ENCODE results near the gene VIPAS39.
A peak's percentile ranks its signal among the peaks of the same experiment; 100 is the strongest.
"Not testable (repeated sequence)": the region's sequence is repeated elsewhere in the genome, so short reads cannot be mapped to it uniquely, and the experiment has no call there.

VIPAS39 gene

GRCh38 chr14:77469539-77469938 lies 12.1 kb upstream of the VIPAS39 start:
- DNase-seq, result no peak

GRCh38 chr14:77469067-77469505 lies 11.7 kb upstream of the VIPAS39 start:
- no peak for DNase-seq

DNA sequence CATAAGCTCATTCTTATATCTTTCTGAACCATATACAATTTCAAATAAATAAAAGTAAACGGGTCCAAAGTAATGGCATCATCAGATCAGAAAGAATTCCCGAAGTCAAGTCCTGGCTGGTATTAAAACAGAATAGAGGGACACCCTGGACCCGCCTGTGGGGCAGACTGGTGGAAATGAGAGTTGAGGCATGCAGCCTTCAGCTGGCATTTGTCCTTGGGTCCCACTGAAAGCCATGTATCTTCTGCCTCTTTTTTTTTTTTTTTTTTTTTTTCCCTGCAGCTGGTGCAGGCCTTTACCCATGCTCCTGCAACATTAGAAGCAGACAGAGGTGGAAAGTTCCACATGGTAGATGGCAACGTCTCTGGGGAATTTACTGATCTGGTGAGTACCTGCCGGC lies 10.4 kb upstream of the VIPAS39 start:
- no peak for DNase-seq

GRCh38 chr14:77459072-77459723 lies 1.8 kb upstream of the VIPAS39 start:
- peak; percentile 72 for DNase-seq

GRCh38 chr14:77458249-77458950 lies 999 bp upstream of the VIPAS39 start:
- peak; percentile 31 for DNase-seq

DNA sequence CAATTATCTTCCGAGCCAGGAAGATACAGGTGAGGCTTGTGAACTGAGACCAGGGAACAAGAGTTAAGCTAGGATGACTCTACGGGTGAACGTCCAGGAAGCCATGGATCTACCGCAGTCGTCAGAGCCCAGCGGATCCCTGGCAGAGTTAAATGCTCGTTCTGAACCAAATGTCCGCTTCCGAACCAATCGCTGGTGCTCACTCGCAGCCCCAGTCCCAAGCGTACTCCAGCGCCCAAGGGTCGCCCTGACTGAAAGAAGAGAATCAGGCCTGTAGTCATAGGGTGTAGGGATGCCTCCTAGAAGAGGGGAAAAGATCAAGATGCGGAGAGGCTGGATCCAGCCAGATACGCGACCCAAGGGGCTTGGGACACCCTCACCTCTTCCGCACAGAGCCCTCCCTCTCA lies 283 bp downstream of the VIPAS39 start:
- DNase-seq, result no peak

DNA sequence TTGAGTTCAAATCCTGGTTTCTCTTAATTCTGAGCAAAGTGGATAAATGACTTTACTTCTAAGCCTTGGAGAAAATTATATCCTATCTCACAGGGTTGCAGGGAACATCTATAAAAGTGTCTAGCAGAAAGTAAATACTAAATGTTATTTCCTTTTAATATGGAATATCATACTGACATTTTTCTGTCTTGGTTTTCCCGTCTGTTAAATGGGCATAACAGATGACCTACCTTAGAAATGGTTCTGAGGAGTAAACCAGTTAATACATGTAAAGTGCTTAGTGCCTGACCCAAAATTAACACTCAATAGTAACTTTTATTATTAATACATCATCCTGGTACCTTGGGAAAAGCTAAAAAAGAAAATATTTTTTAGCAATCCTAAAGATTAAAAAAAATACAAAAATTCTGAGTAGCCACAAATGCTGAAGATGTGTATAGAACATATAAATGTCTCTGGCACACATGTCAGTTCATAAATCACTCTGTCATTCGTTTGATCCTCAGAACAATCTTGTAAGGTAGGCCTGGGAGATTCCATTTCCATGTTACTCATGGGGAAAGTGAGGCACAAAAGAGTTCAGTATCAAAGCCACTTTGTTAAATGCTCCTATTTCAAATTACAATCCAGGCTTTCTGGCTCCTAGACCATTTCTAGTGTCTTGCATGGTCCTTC lies 1.3 kb downstream of the VIPAS39 start:
- no peak for DNase-seq

- DNase-seq, result no peak
Observed at GRCh38 chr14:77442196-77442595, 15.2 kb downstream of the VIPAS39 start.

- DNase-seq, result no peak
Observed at GRCh38 chr14:77439861-77440260, 17.5 kb downstream of the VIPAS39 start.

DNA sequence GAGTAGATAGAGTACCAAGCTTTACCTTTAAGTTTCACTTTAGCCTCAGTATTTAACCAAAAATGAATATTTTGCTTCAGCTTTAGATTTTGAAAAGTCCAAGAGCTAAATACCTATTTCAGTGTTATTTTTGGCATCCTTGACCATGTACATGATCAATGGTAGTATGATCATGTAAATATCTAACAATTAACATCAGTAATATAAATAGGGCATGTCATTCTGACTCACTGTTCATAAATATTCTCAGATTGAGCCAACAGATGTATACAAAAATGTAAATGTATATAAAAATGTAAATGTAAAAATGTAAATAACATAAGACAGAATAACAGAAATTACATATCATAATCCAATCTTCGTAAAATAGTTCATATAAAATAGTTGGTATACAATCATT lies 18.8 kb downstream of the VIPAS39 start:
- DNase-seq, result no peak

DNA sequence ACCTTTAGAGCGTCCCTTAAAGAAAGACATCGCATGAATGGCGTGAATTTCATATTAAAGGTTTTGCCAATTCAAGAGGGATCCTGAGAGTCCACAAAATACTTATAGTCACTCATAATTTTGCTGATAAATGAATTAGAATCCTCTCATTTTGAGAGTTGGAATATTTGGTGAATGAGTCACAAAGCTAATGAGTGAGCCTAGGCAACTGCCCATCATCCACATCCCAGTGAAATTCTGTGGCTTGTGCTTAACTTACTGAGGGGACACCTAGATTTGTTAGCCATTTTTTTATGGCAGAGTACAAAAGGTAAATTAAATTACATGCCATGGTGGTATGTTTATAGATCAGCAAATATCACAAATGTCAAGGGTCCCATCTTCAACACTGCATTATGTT lies 21.4 kb downstream of the VIPAS39 start:
- DNase-seq, result no peak

DNA sequence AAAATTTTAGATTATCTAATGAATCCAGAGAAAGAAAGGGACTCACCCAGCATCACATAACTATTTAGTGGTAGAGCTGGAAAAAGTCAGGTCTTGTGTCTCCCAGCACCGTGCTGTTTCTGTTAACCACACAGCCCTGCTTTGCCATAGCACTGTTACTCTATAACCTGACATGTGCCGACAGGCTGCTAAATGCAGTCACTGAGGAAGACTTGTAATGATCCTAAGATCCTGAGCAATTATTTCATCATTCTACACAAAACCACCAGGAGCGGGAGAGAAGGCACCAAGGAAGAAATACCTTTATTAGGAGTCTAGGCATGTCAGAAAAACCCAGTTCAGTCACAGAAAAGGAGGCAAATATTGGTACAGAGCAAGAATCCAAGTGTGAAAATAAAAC lies 31.0 kb downstream of the VIPAS39 start:
- DNase-seq, result no peak

DNA sequence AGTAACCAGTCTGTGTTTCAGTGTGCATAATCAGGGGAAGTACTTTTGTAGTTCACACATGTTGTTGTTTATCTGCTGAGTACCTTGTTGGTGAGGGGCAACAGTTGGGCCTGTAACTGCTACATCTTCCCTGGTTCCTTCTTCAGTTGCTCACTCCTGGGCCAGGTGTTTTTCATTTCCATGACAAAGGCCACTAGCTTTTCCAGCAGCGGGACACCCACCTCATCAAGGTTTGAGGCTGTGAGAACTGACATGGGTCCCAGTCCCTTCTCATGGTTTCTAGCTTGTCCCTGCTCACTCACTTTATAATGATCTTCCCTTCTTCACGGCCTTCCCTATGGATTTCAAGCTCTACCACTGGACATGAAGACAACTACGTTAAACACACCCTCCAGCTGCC lies 32.5 kb downstream of the VIPAS39 start:
- DNase-seq, result no peak

DNA sequence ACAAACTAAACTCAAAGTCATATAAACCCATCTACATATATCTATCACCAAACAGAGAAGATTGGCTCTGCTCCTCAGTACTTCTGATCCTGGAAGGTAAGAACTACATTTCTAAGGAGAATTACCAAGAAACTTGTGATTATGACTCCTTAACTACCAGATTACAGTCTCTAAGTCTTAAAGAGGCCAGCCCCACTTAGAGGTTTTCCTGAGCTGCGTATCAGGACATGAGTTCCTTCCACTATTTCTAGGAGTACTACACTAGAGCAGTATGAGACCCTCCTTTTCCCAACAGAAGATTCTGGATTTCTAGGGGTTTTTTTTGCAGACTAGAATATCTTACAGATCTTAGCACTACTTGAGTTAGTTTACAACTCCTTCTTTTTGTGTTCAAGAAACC lies 34.0 kb downstream of the VIPAS39 start, which contains the start of gene NOXRED1:
TSS of gene NOXRED1 (minus strand) at position 101 of the 400 bp plus-strand sequence. CDS start 634 bp downstream, outside the sequence.
- DNase-seq, result no peak

- no peak for DNase-seq
Observed at GRCh38 chr14:77421201-77421600, 36.2 kb downstream of the VIPAS39 start.

- DNase-seq, result no peak
Observed at GRCh38 chr14:77416836-77417235, 40.6 kb downstream of the VIPAS39 start.

DNA sequence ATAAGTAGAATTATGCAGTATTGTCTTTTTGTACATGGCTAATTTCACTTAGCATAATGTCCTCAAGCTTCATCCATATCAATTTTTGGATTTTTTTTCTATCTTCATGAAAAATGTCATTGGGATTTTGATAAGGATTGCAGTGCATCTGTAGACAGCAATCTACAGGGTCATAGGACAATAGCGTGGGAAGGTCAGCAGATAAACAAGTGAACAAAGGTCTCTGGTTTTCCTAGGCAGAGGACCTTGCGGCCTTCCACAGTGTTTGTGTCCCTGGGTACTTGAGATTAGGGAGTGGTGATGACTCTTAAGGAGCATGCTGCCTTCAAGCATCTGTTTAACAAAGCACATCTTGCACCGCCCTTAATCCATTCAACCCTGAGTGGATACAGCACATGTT lies 41.3 kb downstream of the VIPAS39 start:
- DNase-seq, result not testable (repeated sequence)

GRCh38 chr14:77415403-77416030 lies 41.9 kb downstream of the VIPAS39 start:
- DNase-seq, result not testable (repeated sequence)

DNA sequence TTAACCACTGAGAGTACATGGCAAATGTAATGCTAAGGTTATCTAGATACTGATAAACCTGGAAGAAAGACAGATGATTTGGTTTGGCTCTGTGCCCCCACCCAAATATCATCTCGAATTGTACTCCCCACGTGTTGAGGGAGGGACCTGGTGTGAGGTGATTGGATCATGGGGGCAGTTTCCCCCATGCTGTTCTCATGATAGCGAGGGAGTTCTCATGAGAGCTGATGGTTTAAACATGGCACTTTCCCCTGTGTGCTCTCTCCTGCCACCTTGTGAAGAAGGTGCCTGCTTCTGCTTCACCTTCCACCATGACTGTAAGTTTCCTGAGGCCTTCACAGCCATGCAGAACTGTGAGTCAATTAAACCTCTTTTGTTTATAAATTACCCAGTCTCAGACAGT lies 48.3 kb downstream of the VIPAS39 start:
- DNase-seq, result no peak

GRCh38 chr14:77407158-77407557 lies 50.2 kb downstream of the VIPAS39 start:
- DNase-seq, result no peak

DNA sequence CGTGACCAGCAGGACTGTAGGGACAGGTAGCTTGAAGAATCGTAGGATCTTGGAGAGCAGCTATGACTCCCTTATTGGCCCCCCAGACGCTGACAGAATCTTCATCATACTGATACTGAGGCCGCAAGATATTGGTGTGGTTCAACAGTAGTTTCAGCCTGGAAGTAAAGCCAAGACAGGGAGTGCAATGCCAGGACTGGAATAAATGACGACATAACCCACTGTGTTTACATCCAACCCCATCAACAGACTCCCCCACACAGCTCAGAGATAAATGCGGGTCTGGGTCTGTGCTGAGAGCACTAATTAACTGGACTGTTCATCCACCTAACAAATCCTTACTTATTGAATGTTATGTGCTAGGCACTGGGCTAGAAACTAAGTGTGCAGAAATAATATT lies 50.7 kb downstream of the VIPAS39 start:
- no peak for DNase-seq

- DNase-seq, result no peak
Observed at GRCh38 chr14:77406086-77406485, 51.3 kb downstream of the VIPAS39 start.

DNA sequence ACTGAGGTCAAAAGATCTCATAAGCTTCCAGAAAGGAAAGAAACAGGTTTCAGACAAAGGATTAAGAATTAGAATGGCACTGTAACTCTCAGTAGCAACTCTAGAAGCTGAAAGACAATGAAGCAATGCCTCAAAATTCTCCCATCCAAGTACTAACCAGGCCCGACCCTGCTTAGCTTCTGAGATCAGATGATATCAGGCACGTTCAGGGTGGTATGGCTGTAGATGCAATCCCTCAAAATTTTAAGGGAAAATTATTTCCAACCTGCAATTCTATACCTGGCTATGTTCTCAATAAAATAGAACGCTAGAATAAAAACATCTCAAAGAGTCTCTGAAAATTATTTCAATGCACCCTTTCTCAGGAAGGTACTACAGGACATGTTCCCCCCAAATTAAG lies 53.6 kb downstream of the VIPAS39 start:
- DNase-seq, result no peak

GRCh38 chr14:77400216-77400615 lies 57.2 kb downstream of the VIPAS39 start:
- no peak for DNase-seq

Measured in CD4-positive, alpha-beta T cell treated with Interleukin-17A for 1 hour (primary cell).